Heart left ventricle (tissue), 16 donors: ENCODE results near the gene GRAMD1B. TPM values are rescaled to one million over a fixed set of nuclear protein-coding genes. Genes with fewer than 3 reads are reported as not detected.

Experiments used
- ATAC-seq, 4 donors: fragments of 200-7000 bp; cut with Tn5 transposase; one replicate each; pipeline ENCODE4 v1.9.1; 2020 to 2022; ENCODE audit warnings: moderate library complexity in 4 of 4, mild to moderate bottlenecking in 3 of 4, moderate number of reproducible peaks in 1 of 4
- DNase-seq, 5 donors: peaks; one replicate each; pipeline ENCODE4 v3.0.0-alpha.2; 2020
- H3K27ac ChIP-seq, 12 donors: fragments of 200-600 bp; sonication (generic) in 4 of 12; one replicate each; pipeline versions ENCODE4 v1.5.0 to v1.8.0; 2016 to 2022; ENCODE audit warnings: mild to moderate bottlenecking in 2 of 12
- H3K27me3 ChIP-seq, 9 donors: fragments of 200-600 bp; sonication (generic) in 2 of 9; one replicate each; pipeline versions ENCODE4 v1.5.1 to v1.8.0; 2016 to 2022; ENCODE audit warnings: mild to moderate bottlenecking in 3 of 9
- H3K36me3 ChIP-seq, 9 donors: fragments of 200-600 bp; sonication (generic) in 2 of 9; one replicate each; pipeline versions ENCODE4 v1.5.0 to v1.8.0; 2018 to 2022; ENCODE audit warnings: mild to moderate bottlenecking in 2 of 9
- H3K4me1 ChIP-seq, 12 donors: fragments of 200-600 bp; sonication (generic) in 4 of 12; one replicate each; pipeline versions ENCODE4 v1.5.0 to v1.8.0; 2016 to 2022; ENCODE audit warnings: mild to moderate bottlenecking in 3 of 12
- H3K4me3 ChIP-seq, 12 donors: fragments of 200-600 bp; sonication (generic) in 4 of 12; one replicate each; pipeline versions ENCODE4 v1.5.0 to v1.8.0; 2017 to 2022; ENCODE audit warnings: mild to moderate bottlenecking in 9 of 12, moderate library complexity in 4 of 12
- H3K9me3 ChIP-seq, 12 donors: fragments of 200-600 bp; sonication (generic) in 4 of 12; one replicate each; pipeline versions ENCODE4 v1.5.0 to v1.8.0; 2016 to 2022; ENCODE audit warnings: mild to moderate bottlenecking in 1 of 12
- CTCF ChIP-seq, 12 donors: fragments of 200-600 bp; sonication (generic) in 4 of 12; IDR thresholded peaks; one replicate each; pipeline versions ENCODE4 v1.5.0 to v1.8.0; 2018 to 2022; ENCODE audit warnings: antibody characterized with exemption in 12 of 12, mild to moderate bottlenecking in 5 of 12
- POLR2A ChIP-seq, 2 donors: fragments of 450-650 bp; IDR thresholded peaks; one replicate each; pipeline ENCODE4 v1.6.1; 2017; ENCODE audit warnings: antibody characterized with exemption in 2 of 2, mild to moderate bottlenecking in 2 of 2, moderate library complexity in 2 of 2
- WGBS, 4 donors: extraction: QIAGEN DNeasy Blood & Tissue Kit in 2 of 4; methylation state at CpG; one replicate each; pipeline versions ENCODE4 v1.1.5 to v1.1.7; 2013 to 2018; 5-methylcytosine and 5-hydroxymethylcytosine counted together
- intact Hi-C, 10 donors: fragments of 100-400 bp; cut with DNase I; formaldehyde crosslinking; loops; one replicate each; pipeline versions ENCODE4 v1.11.1 to v1.14.2; 2022
- polyA plus RNA-seq, 2 donors: library from polyadenylated mRNA; stranded (reverse); fragments of 200-250 nt; gene quantifications; one replicate each; pipeline ENCODE4 v1.2.3, GENCODE V29; 2013
- total RNA-seq, 9 donors: library from RNA; depleted of rRNA in 2 of 9; stranded (reverse); fragments of >200 nt in 2 of 9; fragmentation: NEBNext Ultra II Directional in 3 of 9; extraction: Animal tissue kit (Norgen Biotek cat#: 25700) in 3 of 9; gene quantifications; one replicate each; pipeline versions ENCODE4 v1.1.0 to v1.2.4, GENCODE V29; 2016 to 2023
- donor health status: ischemic (EF 13 %, LVEDD 7.1; RV severe dilation, severe dysfunction).
- donor health status: healthy with polysubstance abuse.
- donor health status: DM: no; HTN: yes; CAD: no.
- donor health status: DM: no; HTN: no; CAD: no.
- donor health status: ischemic (EF 25% LVEDD 6.9; RV normal size, moderate dysfunction).
- donor health status: ischemic (EF 25% LVEDD 5.7; RV mildly dilated, moderate dysfunction).
- donor health status: healthy.
- donor health status: DM: yes; HTN: yes; CAD: no.
- donor health status: ischemic (EF 35%, LVEDD 5.7; RV mildly dilated, moderate dysfunction).
- donor health status: nonischemic (EF 11% LVEDD 7.7; RV severe dilation, severe dysfunction).
- donor health status: DM: yes; HTN: yes; CAD: no.
- donor health status: PGD.
- donor health status: ischemic (EF 29% LVEDD 5.4; RV normal size, mild dysfunction).
- donor health status: nonischemic (EF 23%, LVEDD 6.1; RV moderate dilation, normal function).

The GRAMD1B gene
- total and polyA plus RNA-seq, 11 donors: 8.6 to 42.5 (median 23.0) TPM

GRCh38 chr11:123573286-123573685 lies 143.2 kb downstream of the GRAMD1B start:
- Histone ChIP-seq H3K4me3 (no peak overlapping the region), H3K9me3 (no peaks in the 10 kb centered on the region), H3K27me3 (no peaks in the 10 kb centered on the region), H3K4me1 (peaks cover 0 to 10% (median 2%) of the 10 kb centered on the region in 12 donors), H3K27ac (no peak overlapping the region), H3K36me3 (no peaks in the 10 kb centered on the region)
- ATAC-seq (no peak), DNase-seq (no peak)
- TF ChIP-seq POLR2A (IDR thresholded peaks at IDR 0.05) (no peak), CTCF (IDR thresholded peaks at IDR 0.05) (no peak)
- intact Hi-C loops: no loop called here
- 38 to 94% (median 39%) methylated on average over 2 of the region's 2 CpGs for WGBS, 4 donors

GRCh38 chr11:123575441-123575840 lies 145.4 kb downstream of the GRAMD1B start:
- 76 to 81% (median 80%) methylated on average over 7 of the region's 7 CpGs for WGBS, 4 donors
- Histone ChIP-seq H3K9me3 (no peaks in the 10 kb centered on the region), H3K4me1 (peaks cover 0 to 11% (median 2%) of the 10 kb centered on the region in 12 donors), H3K27me3 (no peaks in the 10 kb centered on the region), H3K4me3 (no peak overlapping the region), H3K36me3 (no peaks in the 10 kb centered on the region), H3K27ac (no peak overlapping the region)
- no peak for DNase-seq
- intact Hi-C loops: loop anchor here in 1 of 10 donors (5.0 kb wide), 1 partner anchor 132 kb away; no protein-coding TSS in a partner anchor
- TF ChIP-seq CTCF (IDR thresholded peaks at IDR 0.05) (no peak), POLR2A (IDR thresholded peaks at IDR 0.05) (no peak)
- no peak for ATAC-seq

- no peaks in the 10 kb centered on the region for H3K9me3 ChIP-seq
- no peak for ATAC-seq
- no peak overlapping the region for H3K4me3 ChIP-seq
- no peaks in the 10 kb centered on the region for H3K27me3 ChIP-seq
- H3K36me3 ChIP-seq: no peaks in the 10 kb centered on the region
- intact Hi-C loops: loop anchor here in 6 of 10 donors (2.0 to 5.0 kb wide), 4 partner anchors 15 to 131 kb away; no protein-coding TSS in a partner anchor
- 52 to 62% (median 60%) methylated on average over 3 of the region's 3 CpGs for WGBS, 4 donors
- no peak overlapping the region for H3K27ac ChIP-seq
- DNase-seq: no peak
- peaks cover 0 to 14% (median 2%) of the 10 kb centered on the region in 12 donors for H3K4me1 ChIP-seq
- TF ChIP-seq POLR2A (IDR thresholded peaks at IDR 0.05) (no peak), CTCF (IDR thresholded peaks at IDR 0.05) (no peak)
Measured at GRCh38 chr11:123576082-123576481, 146.0 kb downstream of the GRAMD1B start.

- intact Hi-C loops: loop anchor here in 6 of 10 donors (2.0 to 5.0 kb wide), 4 partner anchors 16 to 131 kb away; no protein-coding TSS in a partner anchor
- Histone ChIP-seq H3K4me3 (no peak overlapping the region), H3K36me3 (no peaks in the 10 kb centered on the region), H3K9me3 (no peaks in the 10 kb centered on the region), H3K27ac (no peak overlapping the region), H3K27me3 (no peaks in the 10 kb centered on the region), H3K4me1 (peaks cover 0 to 14% (median 2%) of the 10 kb centered on the region in 12 donors)
- WGBS, 4 donors: 35 to 45% (median 43%) methylated on average over 3 of the region's 3 CpGs
- TF ChIP-seq POLR2A (IDR thresholded peaks at IDR 0.05) (no peak), CTCF (IDR thresholded peaks at IDR 0.05) (no peak)
- ATAC-seq: no peak
- no peak for DNase-seq
Measured at GRCh38 chr11:123576501-123576900, 146.4 kb downstream of the GRAMD1B start.
